Esophagus mucosa (tissue), 1 donor: ENCODE data around the gene CDH5. TPM values are rescaled to one million over a fixed set of nuclear protein-coding genes. Genes with fewer than 3 reads are reported as not detected.

Experiments
- ATAC-seq: fragments of 200-7000 bp; cut with Tn5 transposase; one replicate; pipeline ENCODE4 v1.9.1; 2020
- total RNA-seq: library from RNA; stranded (reverse); gene quantifications from one replicate; pipeline ENCODE4 v1.2.4, GENCODE V29; 2023
- donor health status: DM: yes; HTN: yes; CAD: no.

CDH5 gene
- total RNA-seq, 1 donor from 2014 or later: 5.3 TPM

GRCh38 chr16:66375451-66375850 is 9.0 kb downstream of the CDH5 start:
- ATAC-seq: no peak

DNA sequence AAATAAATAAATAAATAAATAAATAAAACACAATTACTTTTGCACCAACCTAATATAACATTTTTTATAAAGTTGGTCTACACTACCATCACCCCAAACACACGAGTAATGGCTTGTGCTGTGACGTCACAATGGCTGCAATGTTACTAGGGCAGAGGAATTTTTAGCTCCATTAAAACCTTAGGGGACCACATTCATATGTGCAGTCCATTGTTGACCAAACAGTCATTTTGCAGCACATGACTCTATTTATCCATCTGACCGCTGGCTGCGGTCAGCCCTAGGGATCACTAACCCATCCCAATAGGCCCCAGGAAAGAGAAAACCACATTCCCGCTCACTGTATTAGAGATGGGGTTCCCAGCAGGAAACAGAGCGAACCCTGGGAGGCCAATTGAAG is 9.6 kb downstream of the CDH5 start:
- no peak for ATAC-seq

DNA sequence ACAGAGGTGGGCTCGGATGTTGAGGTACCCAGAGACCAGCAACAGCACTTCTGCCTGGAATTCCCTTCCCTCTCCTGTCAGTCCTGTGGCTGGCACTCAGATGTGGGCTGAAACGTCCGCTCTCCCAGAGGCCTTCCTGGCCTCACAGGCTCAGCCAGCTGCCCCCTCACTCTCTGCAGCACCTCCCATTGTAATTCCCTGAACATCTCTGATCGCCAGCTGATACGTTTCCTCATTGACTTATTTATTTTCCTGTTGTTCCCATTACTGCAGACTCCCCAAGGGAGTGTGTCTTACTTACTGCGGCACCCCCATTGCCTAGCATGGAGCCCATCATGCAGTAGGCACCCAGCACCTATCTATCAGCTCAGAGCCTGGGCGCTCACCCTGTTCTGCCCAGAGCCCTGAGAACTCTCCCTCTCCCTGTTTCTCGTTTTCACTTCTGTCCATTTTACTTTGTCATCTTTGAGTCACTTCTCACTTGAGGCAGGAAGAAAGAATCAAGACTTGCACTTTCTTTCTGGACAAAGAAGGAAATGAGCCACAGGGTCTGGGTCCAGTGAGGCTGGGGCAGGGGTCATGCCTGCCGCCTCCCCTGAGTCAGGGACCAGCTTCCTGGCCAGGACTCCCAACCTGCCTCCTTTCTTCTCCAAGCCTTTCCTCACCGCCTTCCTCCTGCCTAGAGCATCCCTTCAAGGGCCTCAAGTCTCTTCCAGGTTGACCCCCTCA is 10.2 kb downstream of the CDH5 start:
- no peak for ATAC-seq

DNA sequence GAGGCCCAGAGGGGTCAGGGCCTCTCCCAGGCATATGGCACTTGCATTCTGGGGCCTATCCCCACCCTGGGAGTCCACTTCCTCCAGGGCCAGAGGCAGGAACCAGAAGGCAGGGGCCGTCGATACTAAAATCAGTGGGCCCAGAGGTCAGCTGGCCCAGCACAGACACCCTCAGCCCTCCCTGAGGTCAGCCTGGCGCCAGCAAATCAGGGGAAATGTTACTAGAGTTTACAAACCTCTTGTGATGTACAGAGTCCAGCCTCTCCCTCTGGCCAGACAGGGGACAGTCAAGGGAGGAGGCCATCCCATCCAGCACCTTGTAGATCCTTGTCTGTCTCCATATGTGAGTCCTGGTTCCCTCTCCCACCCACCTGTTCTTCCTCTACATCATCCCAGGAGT is 10.8 kb downstream of the CDH5 start:
- no peak for ATAC-seq

- ATAC-seq: no peak
Measured at GRCh38 chr16:66378741-66379570, 12.5 kb downstream of the CDH5 start.

- ATAC-seq: no peak
Measured at GRCh38 chr16:66379571-66379941, 13.1 kb downstream of the CDH5 start.

GRCh38 chr16:66380421-66380820 is 13.9 kb downstream of the CDH5 start:
- ATAC-seq: no peak

DNA sequence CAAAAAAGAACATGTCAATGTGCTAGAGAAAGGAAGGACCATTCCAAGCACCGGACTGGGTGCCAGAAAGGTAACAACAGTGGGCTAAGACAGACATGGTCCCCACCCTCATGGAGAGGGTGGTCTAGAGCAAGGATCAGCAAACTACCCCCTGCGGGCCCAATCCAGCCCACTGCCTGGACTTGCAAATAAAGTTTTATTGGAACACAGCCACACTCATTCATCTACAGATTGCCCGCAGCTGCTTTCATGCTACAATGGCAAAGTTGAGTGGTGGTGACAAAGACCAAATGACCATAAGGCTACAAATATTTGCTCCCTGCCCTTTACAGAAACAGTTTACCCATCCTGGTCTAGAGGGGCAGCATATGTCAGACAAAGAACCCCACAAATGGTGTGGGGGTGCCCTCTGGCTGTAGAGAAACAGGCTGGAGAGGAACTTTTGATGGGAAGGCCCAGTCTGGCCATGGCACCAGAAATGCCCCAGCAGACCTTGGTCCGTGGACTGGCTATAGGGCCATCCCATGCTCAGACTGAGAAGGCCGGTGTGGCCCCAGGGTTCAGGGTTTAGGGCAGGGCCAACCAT is 15.2 kb downstream of the CDH5 start:
- ATAC-seq: no peak

GRCh38 chr16:66382171-66382965 is 15.9 kb downstream of the CDH5 start:
- peak; percentile 44 for ATAC-seq

DNA sequence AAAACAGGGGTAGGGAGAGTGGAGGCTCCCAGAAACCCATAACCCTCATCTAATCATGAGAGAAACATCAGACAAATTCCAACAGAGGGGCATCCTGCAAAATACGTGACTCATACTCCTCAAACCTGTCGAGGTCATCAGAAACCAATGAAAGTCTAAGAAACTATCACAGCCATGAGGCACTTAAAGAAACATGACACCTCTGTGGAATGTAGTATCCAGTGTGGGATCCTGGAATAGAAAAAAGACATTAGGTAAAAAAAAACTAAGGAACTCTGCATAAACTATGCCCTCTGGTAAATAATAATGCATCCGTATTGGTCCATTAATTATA is 16.4 kb downstream of the CDH5 start:
- ATAC-seq: no peak

DNA sequence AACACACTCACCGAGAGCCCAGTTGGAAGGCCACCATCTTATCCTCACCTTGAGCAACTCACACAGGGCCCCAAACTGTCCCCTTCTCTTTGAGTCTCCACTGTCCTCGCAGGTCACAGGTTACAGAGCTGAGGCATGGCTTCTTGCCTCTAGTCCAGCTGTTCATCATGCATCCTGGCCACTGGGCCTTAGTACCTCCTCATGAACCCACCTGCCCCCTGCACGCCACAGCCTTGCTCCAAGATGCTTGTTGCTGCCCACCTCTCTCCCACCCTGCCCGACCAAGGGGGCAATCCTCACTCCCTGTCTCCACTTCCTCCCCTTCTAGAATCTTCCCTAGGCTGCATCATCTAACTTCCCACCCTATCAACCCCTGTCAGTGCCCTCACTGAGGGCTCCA is 17.1 kb downstream of the CDH5 start:
- no peak for ATAC-seq

GRCh38 chr16:66385415-66385814 is 18.9 kb downstream of the CDH5 start:
- no peak for ATAC-seq

DNA sequence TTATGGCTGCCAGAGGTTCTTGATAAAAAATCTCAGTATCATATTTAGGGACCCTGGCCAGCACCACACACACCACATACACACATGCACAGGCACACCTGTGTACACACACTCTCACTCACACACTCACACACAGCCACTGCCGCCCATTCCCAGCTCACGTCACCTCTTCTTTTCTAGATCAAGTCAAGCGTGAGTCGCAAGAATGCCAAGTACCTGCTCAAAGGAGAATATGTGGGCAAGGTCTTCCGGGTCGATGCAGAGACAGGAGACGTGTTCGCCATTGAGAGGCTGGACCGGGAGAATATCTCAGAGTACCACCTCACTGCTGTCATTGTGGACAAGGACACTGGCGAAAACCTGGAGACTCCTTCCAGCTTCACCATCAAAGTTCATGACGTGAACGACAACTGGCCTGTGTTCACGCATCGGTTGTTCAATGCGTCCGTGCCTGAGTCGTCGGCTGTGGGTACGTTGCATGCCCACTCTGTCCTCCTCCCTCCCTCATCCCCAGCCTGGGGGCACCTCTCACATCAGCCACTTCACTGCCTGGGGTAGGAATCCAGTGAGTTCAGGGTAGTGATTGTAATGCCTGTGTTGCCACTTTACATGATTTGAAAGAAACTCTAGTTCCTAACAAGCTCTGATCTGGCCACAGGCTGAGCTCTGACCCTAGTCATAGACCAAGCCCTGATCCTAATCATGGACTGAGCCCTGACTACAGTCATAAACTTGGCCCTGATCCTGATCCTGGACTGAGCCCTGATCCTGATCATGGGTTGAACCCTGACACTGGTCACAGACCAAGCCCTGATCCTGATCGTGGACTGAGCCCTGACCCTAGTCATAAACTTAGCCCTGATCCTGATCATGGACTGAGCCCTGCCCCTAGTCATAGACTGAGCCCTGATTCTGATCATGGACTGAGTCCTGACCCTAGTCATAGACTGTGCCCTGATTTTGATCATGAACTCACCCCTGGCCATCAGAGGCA is 20.4 kb downstream of the CDH5 start:
- no peak for ATAC-seq

- no peak for ATAC-seq
Measured at GRCh38 chr16:66387817-66388332, 21.4 kb downstream of the CDH5 start.

GRCh38 chr16:66388350-66389139 is 22.1 kb downstream of the CDH5 start:
- no peak for ATAC-seq

- no peak for ATAC-seq
Measured at GRCh38 chr16:66389256-66390176, 23.0 kb downstream of the CDH5 start.

- no peak for ATAC-seq
Measured at GRCh38 chr16:66390346-66391108, 24.0 kb downstream of the CDH5 start.
